Right lobe of liver (tissue), 4 donors: ENCODE results near the gene MTHFS.

ENCODE experiments used
- CTCF ChIP-seq, 4 donors: fragments of 200-600 bp in 3 of 4; fragments of 450-650 bp in 1 of 4; IDR thresholded peaks; one replicate each; pipeline versions ENCODE4 v1.5.1 to v1.8.0; 2016 to 2022; ENCODE audit warnings: antibody characterized with exemption in 4 of 4, mild to moderate bottlenecking in 2 of 4
- POLR2A ChIP-seq: fragments of 450-650 bp; IDR thresholded peaks from one replicate; pipeline ENCODE4 v1.6.1; 2017; ENCODE audit warnings: antibody characterized with exemption, mild to moderate bottlenecking
- donor health status: DM: no; HTN: no; CAD: no.
- donor health status: DM: no; HTN: no; CAD: no.
- donor health status: DM: no; HTN: yes; CAD: no.

- TF ChIP-seq CTCF (IDR thresholded peaks at IDR 0.05) (no peak), POLR2A (no peak)
Observed at GRCh38 chr15:79875213-79875612, 21.6 kb downstream of the MTHFS start.
